ENCODE measurements around the gene ZNF536.

GRCh38 chr19:30350692-30351663, 21.2 kb upstream of the ZNF536 start:
- TF ChIP-seq CTCF (IDR thresholded peaks at IDR 0.05), result no peak
- no peak for TF ChIP-seq ZFX (IDR thresholded peaks at IDR 0.05; ENCODE audit: borderline replicate concordance)
